GM18499 (cell line): ENCODE measurements around the gene SMC6.

Source experiments
- ATAC-seq: cut with Tn5 transposase; IDR thresholded peaks from one replicate; pipeline ENCODE4 v1.9.1; 2021; ENCODE audit warnings: moderate number of reproducible peaks; ENCODE audit not compliant: insufficient read depth, unreplicated experiment

SMC6 gene

GRCh38 chr2:17753803-17754663, at the start of gene SMC6, which contains the start of gene GEN1:
Gene SMC6 (minus strand): TSS chr2:17753810. CDS start chr2:17745946, 7,864 bp downstream.
Gene GEN1 (plus strand): TSS chr2:17754138. CDS start chr2:17759944, 5,806 bp downstream.
- peak; percentile 47 for ATAC-seq

GRCh38 chr2:17800693-17801458, 47.3 kb upstream of the SMC6 start:
- no peak for ATAC-seq

GRCh38 chr2:17800219-17800618, 46.6 kb upstream of the SMC6 start:
- no peak for ATAC-seq

- ATAC-seq = no peak
Measured at GRCh38 chr2:17799301-17800120, 45.9 kb upstream of the SMC6 start.

- no peak for ATAC-seq
Measured at GRCh38 chr2:17798338-17798737, 44.7 kb upstream of the SMC6 start.

- ATAC-seq = no peak
Measured at GRCh38 chr2:17795309-17795708, 41.7 kb upstream of the SMC6 start.

GRCh38 chr2:17793803-17794354, 40.3 kb upstream of the SMC6 start:
- no peak for ATAC-seq

- ATAC-seq = no peak
Measured at GRCh38 chr2:17793296-17793695, 39.7 kb upstream of the SMC6 start.

- ATAC-seq = no peak
Measured at GRCh38 chr2:17792515-17792914, 38.9 kb upstream of the SMC6 start.

- ATAC-seq = no peak
Measured at GRCh38 chr2:17791817-17792130, 38.2 kb upstream of the SMC6 start.

GRCh38 chr2:17791121-17791816, 37.7 kb upstream of the SMC6 start:
- ATAC-seq = no peak

- no peak for ATAC-seq
Measured at GRCh38 chr2:17790536-17790935, 36.9 kb upstream of the SMC6 start.

- ATAC-seq = no peak
Measured at GRCh38 chr2:17788773-17789172, 35.2 kb upstream of the SMC6 start.

GRCh38 chr2:17786727-17787126, 33.1 kb upstream of the SMC6 start:
- no peak for ATAC-seq

- ATAC-seq = no peak
Measured at GRCh38 chr2:17781482-17781881, 27.9 kb upstream of the SMC6 start.

GRCh38 chr2:17780546-17780945, 26.9 kb upstream of the SMC6 start:
- ATAC-seq = no peak

GRCh38 chr2:17772532-17772931, 18.9 kb upstream of the SMC6 start:
- no peak for ATAC-seq

GRCh38 chr2:17771956-17772355, 18.3 kb upstream of the SMC6 start:
- no peak for ATAC-seq

GRCh38 chr2:17768894-17769293, 15.3 kb upstream of the SMC6 start:
- no peak for ATAC-seq

GRCh38 chr2:17765398-17765797, 11.8 kb upstream of the SMC6 start:
- no peak for ATAC-seq
